Glomerular visceral epithelial cell (primary cell): ENCODE data around the gene CFAP410.

Experiments used
- DNase-seq: peaks from one replicate; pipeline ENCODE4 v3.0.0-alpha.2; 2016; ENCODE audit errors: extremely low spot score

The CFAP410 gene

GRCh38 chr21:44330698-44331097 is 8.5 kb downstream of the CFAP410 start:
- DNase-seq = no peak

DNA sequence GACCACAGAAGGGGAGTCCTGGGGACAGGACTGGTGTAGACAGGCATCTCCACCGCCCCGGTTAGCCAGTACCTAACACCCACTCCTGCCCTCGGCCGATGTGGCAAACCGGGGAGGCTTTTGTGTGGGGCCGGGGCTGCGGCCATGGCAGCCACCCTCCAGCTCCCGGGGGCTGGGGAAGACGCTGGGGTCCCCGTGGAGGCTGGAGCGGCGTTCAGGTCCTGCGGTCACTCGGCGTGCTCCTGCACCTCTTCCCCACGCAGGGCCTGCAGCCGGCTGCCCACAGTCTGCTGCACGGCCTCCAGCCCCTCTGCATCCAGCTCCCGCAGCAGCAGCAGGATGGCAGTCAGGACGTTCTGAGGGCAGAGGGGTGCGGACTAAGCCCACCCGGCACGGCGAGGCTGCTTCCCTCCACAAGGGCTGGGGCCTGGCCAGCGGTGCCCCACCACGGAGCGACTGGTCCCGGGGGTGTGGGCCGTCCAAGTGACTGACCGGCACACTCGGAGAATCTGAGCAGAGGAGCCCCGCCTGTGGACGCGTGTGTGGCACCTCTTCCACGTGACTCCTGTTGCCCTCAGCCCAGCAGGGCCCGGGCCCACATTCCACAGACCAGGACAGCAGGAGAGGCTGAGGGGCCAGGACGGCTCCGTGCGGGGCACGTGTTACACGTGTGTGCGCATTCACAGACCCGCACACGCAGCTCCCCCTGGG is 9.1 kb downstream of the CFAP410 start:
- DNase-seq = no peak

- DNase-seq = peak; percentile 39
Observed at GRCh38 chr21:44329086-44329889, 9.9 kb downstream of the CFAP410 start.

GRCh38 chr21:44328242-44328895 is 10.8 kb downstream of the CFAP410 start:
- DNase-seq = no peak

- no peak for DNase-seq
Observed at GRCh38 chr21:44327603-44327974, 11.6 kb downstream of the CFAP410 start.

DNA sequence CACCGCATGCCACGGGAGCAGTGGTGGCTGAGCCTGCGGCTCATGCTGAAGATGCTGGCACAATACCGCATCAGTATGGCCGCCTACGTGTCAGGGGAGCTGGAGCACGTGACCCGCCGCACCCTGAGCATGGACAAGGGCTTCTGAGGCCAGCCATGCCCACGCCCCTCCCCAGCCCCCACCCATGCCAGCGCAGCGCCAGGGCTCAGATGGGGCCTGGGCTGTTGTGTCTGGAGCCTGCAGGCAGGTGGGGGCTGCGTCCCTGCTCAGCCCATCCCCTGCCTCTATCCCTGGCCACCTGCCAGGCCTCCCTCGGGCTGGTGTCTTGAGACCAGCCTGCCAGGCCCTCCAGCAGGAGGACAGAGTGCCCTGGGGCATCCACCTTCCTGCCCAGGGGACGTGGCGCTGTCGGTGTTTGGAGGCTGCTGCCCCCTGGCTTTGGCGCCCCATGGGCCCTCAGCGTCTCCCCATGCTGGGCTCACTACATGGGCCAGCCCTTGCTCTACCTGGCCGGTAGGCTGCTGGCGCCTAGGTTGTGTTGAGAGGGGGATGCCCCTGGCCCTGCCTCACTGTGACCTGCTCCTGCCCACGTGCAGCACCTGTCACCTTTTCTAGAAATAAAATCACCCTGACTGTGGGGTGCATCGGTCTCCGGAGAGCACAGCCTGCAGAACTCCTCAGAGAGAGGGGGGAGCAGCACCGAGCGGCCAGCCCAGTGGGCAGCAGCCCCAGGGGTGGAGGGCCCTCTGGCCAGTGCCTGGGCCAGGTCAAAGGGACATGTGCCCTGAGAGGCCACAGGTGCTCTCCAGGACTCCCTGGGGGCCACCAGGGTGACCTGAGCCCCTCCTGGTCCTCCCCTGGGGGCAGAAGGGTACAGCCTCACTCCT is 12.2 kb downstream of the CFAP410 start:
- DNase-seq = no peak

- DNase-seq = no peak
Observed at GRCh38 chr21:44326272-44326647, 12.9 kb downstream of the CFAP410 start.

- no peak for DNase-seq
Observed at GRCh38 chr21:44325386-44326271, 13.6 kb downstream of the CFAP410 start.

- no peak for DNase-seq
Observed at GRCh38 chr21:44324854-44325107, 14.4 kb downstream of the CFAP410 start.

GRCh38 chr21:44324106-44324853 is 14.9 kb downstream of the CFAP410 start:
- no peak for DNase-seq

- no peak for DNase-seq
Observed at GRCh38 chr21:44323591-44323990, 15.6 kb downstream of the CFAP410 start.

- DNase-seq = no peak
Observed at GRCh38 chr21:44322621-44323325, 16.4 kb downstream of the CFAP410 start.

DNA sequence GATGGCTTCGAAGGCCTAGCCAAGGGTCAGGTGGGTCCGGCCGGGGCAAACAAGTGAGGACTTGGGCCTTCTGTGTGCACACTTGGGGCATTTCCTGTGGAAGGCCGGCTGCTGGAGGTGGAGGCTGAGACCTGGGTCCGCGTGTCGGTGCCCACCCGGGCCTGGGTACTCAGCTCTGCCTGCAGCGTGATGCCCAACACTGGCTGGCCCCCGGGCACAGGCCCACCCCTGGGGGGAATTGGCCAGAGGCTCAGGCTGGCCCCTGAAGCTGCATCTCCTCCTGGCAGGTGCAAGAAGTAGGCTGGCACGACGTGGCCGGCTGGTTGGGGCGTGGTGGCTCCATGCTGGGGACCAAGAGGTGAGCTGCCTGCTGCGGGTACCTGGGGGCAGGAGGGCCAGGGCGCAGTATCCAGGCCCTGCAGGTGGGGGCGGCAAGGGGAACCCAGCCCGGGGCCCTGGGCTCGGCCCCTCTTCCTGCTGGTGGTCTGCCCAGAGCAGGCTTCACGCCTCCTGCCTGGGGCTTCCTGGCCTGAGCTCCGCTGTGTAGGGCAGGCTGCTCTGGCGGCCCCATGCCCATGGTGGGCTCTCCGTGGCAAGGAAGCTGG is 17.2 kb downstream of the CFAP410 start:
- DNase-seq = no peak

- DNase-seq = no peak
Observed at GRCh38 chr21:44320847-44321246, 18.3 kb downstream of the CFAP410 start.

- DNase-seq = no peak
Observed at GRCh38 chr21:44319407-44320065, 19.7 kb downstream of the CFAP410 start.

DNA sequence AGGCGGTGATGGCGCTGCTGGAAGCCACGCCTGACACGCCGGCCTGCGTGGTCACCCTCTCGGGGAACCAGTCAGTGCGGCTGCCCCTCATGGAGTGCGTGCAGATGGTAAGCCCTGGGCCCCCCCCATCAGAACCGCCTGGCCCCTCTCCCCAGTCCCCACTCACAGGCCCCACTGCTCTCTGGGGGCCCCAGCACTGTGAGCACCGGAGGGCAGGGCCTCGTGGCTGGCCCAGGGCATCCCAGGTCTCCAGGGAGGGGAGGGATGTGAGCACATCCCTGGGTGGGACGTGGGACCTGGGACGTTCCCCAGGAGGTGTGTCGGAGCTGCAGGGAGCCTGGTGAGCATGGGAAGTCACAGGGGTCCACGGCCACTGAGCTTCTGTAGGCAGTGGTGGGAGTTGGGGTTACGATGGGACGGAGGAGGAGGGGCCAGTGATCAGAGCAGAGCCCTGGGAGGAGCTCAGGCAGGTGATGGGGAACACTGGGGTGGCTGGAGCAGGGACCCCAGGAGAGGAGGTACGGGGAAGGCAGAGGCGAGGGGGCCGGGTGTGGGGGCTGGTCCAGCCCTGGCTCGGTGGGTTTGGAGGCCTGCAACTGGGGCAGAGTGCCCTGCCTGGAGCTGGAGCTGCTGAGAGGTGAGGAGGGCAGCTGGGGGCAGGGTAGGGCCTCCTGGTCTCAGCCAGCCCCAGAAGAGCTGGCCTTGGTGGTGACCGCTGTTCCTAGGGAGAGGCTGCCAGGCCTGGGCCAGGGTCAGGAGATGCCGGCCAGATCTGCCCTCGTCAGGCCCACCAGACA is 20.5 kb downstream of the CFAP410 start:
- no peak for DNase-seq

GRCh38 chr21:44317871-44318270 is 21.3 kb downstream of the CFAP410 start:
- DNase-seq = no peak

- DNase-seq = no peak
Observed at GRCh38 chr21:44317241-44317782, 21.9 kb downstream of the CFAP410 start.
